Left lobe of liver (tissue), 2 donors: ENCODE measurements around the gene HMCN2. TPM values are rescaled to one million over a fixed set of nuclear protein-coding genes. Genes with fewer than 3 reads are reported as not detected.
"Not testable (repeated sequence)": the region's sequence is repeated elsewhere in the genome, so short reads cannot be mapped to it uniquely, and the experiment has no call there.

Source experiments
- ATAC-seq: fragments of 200-7000 bp; cut with Tn5 transposase; one replicate; pipeline ENCODE4 v1.9.1; 2020; ENCODE audit warnings: mild to moderate bottlenecking, moderate library complexity
- DNase-seq: peaks from one replicate; pipeline ENCODE4 v3.0.0-alpha.2; 2020; ENCODE audit warnings: low spot score
- total RNA-seq: library from RNA; stranded (reverse); gene quantifications from one replicate; pipeline ENCODE4 v1.2.1, GENCODE V29; 2021
- donor health status: DM: no; HTN: no; CAD: no; lungs with moderate emphysema.
- donor health status: DM: no; HTN: yes; CAD: no.

Gene HMCN2
- total RNA-seq, 1 donor from 2014 or later, result 3.0 TPM

- DNase-seq (peak; percentile 88), ATAC-seq (peak; percentile 82)
Measured at GRCh38 chr9:130263601-130264413, 1.8 kb upstream of the HMCN2 start.

GRCh38 chr9:130264414-130265350 is 878 bp upstream of the HMCN2 start:
- DNase-seq (no peak), ATAC-seq (no peak)

GRCh38 chr9:130266236-130267098 is 907 bp downstream of the HMCN2 start:
- ATAC-seq (no peak), DNase-seq (no peak)

GRCh38 chr9:130267930-130268329 is 2.4 kb downstream of the HMCN2 start:
- no peak for DNase-seq
- no peak for ATAC-seq

GRCh38 chr9:130268521-130269211 is 3.1 kb downstream of the HMCN2 start:
- DNase-seq (no peak), ATAC-seq (no peak)

GRCh38 chr9:130271473-130271872 is 5.9 kb downstream of the HMCN2 start:
- ATAC-seq, result no peak
- DNase-seq, result no peak

- ATAC-seq (no peak), DNase-seq (no peak)
Measured at GRCh38 chr9:130275156-130275555, 9.6 kb downstream of the HMCN2 start.

- ATAC-seq, result no peak
Measured at GRCh38 chr9:130276121-130276520, 10.6 kb downstream of the HMCN2 start.

GRCh38 chr9:130276955-130277354 is 11.4 kb downstream of the HMCN2 start:
- no peak for DNase-seq
- ATAC-seq, result no peak

More at GRCh38 chr9:130276121-130276520, 10.6 kb downstream of the HMCN2 start:
- no peak for DNase-seq

GRCh38 chr9:130277525-130277924 is 12.0 kb downstream of the HMCN2 start:
- DNase-seq, ATAC-seq: not testable (repeated sequence)

GRCh38 chr9:130283539-130284248 is 18.1 kb downstream of the HMCN2 start:
- DNase-seq (no peak), ATAC-seq (no peak)

- no peak for ATAC-seq
- DNase-seq, result no peak
Measured at GRCh38 chr9:130284249-130284625, 18.7 kb downstream of the HMCN2 start.

GRCh38 chr9:130284690-130285089 is 19.1 kb downstream of the HMCN2 start:
- no peak for DNase-seq
- no peak for ATAC-seq

- ATAC-seq (no peak), DNase-seq (no peak)
Measured at GRCh38 chr9:130285271-130285670, 19.7 kb downstream of the HMCN2 start.

GRCh38 chr9:130286072-130286770 is 20.7 kb downstream of the HMCN2 start:
- no peak for ATAC-seq
- DNase-seq, result no peak

GRCh38 chr9:130286781-130287428 is 21.3 kb downstream of the HMCN2 start:
- ATAC-seq (no peak), DNase-seq (no peak)

- ATAC-seq (no peak), DNase-seq (no peak)
Measured at GRCh38 chr9:130287736-130288135, 22.2 kb downstream of the HMCN2 start.

GRCh38 chr9:130288393-130288792 is 22.8 kb downstream of the HMCN2 start:
- ATAC-seq (no peak), DNase-seq (no peak)
